HG03571 (cell line): ENCODE results near the gene WRAP73.

Source experiments
- ATAC-seq: cut with Tn5 transposase; IDR thresholded peaks from one replicate; pipeline ENCODE4 v1.9.1; 2021; ENCODE audit not compliant: unreplicated experiment

Gene WRAP73

GRCh38 chr1:3681898-3682806, 32.2 kb upstream of the WRAP73 start:
- ATAC-seq, result no peak

GRCh38 chr1:3681231-3681897, 31.5 kb upstream of the WRAP73 start:
- no peak for ATAC-seq

- ATAC-seq, result no peak
These were observed 30.8 kb upstream of the WRAP73 start for GRCh38 chr1:3680488-3681230.

- ATAC-seq, result no peak
These were observed 30.0 kb upstream of the WRAP73 start for GRCh38 chr1:3679799-3680453.

GRCh38 chr1:3679098-3679555, 29.2 kb upstream of the WRAP73 start:
- ATAC-seq, result no peak

GRCh38 chr1:3678361-3679097, 28.6 kb upstream of the WRAP73 start:
- no peak for ATAC-seq

- ATAC-seq, result peak; percentile 1
These were observed 27.6 kb upstream of the WRAP73 start for GRCh38 chr1:3677484-3677883.

- ATAC-seq, result peak; percentile 60
These were observed 26.9 kb upstream of the WRAP73 start for GRCh38 chr1:3676581-3677470.

- no peak for ATAC-seq
These were observed 25.5 kb upstream of the WRAP73 start for GRCh38 chr1:3675436-3675835.

- no peak for ATAC-seq
These were observed 24.5 kb upstream of the WRAP73 start for GRCh38 chr1:3674100-3675094.

- ATAC-seq, result no peak
These were observed 23.6 kb upstream of the WRAP73 start for GRCh38 chr1:3673381-3674099.

GRCh38 chr1:3672971-3673361, 23.1 kb upstream of the WRAP73 start:
- ATAC-seq, result no peak

GRCh38 chr1:3672231-3672970, 22.5 kb upstream of the WRAP73 start:
- ATAC-seq, result no peak

- ATAC-seq, result no peak
These were observed 21.7 kb upstream of the WRAP73 start for GRCh38 chr1:3671371-3672180.

GRCh38 chr1:3670823-3671265, 20.9 kb upstream of the WRAP73 start:
- ATAC-seq, result no peak

- ATAC-seq, result no peak
These were observed 20.1 kb upstream of the WRAP73 start for GRCh38 chr1:3669971-3670431.
